Measurements from ENCODE around the gene KRTAP5-5. TPM values are rescaled to one million over a fixed set of nuclear protein-coding genes. Genes with fewer than 3 reads are reported as not detected.
A peak's percentile ranks its signal among the peaks of the same experiment; 100 is the strongest.
"Not testable (repeated sequence)": the region's sequence is repeated elsewhere in the genome, so short reads cannot be mapped to it uniquely, and the experiment has no call there.

Gene KRTAP5-5
- total and polyA plus RNA-seq, 2 experiments from 2014 or later, result not detected

DNA sequence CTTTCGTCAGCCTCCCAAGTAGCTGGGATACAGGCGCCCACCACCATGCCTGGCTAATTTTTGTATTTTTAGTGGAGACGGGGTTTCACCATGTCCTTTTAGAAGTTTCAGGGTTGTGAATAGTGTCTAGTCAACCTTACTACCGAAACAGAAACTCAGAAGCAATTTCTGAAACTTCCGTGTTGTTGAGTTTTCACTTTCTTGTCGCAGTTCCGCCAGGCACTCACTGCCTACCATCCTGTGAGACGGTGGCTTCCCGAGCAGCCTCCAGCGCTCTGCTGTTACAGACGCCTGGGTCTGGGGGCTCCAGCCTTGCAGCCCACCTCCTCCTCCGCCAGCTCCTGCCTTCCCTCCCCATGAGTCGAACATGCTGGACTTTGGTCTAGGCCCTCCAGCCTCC is 23.7 kb upstream of the KRTAP5-5 start:
- H3K4me1 Mint-ChIP-seq, result peaks cover 11% of the 10 kb centered on the region

GRCh38 chr11:1607156-1607845 is 22.3 kb upstream of the KRTAP5-5 start:
- not testable (repeated sequence) for H3K79me2 ChIP-seq (replicated peaks; ENCODE audit: insufficient read depth); H3K27ac Mint-ChIP-seq; H3K4me1 ChIP-seq (ENCODE audit: insufficient read depth); H3K36me3 ChIP-seq (ENCODE audit: insufficient read depth); H3F3A ChIP-seq (replicated peaks; ENCODE audit: low read depth); H3K27me3 ChIP-seq (ENCODE audit: insufficient read depth); H3K9me2 ChIP-seq (ENCODE audit: insufficient read depth); H3K4me3 ChIP-seq; H4K20me1 ChIP-seq (replicated peaks; ENCODE audit: insufficient read depth); H3K4me2 ChIP-seq; H3K36me3 Mint-ChIP-seq (ENCODE audit: low read depth); H3K4me3 Mint-ChIP-seq; H3K27ac ChIP-seq (ENCODE audit: low read depth); H2AFZ ChIP-seq
- H3K27me3 Mint-ChIP-seq (ENCODE audit: insufficient read depth, low read depth, poor library complexity), result peaks cover 13% of the 10 kb centered on the region
- peak; percentile 35 for DNase-seq (ENCODE audit: low spot score)
- peaks cover 11% of the 10 kb centered on the region for H3K4me1 Mint-ChIP-seq
- ATAC-seq, result peak; percentile 93
- peaks cover 17% of the 10 kb centered on the region for H3K9me3 Mint-ChIP-seq

More for the DNA sequence above, 23.7 kb upstream of the KRTAP5-5 start:
- H3K4me2 ChIP-seq; DNase-seq (ENCODE audit: low spot score); H4K20me1 ChIP-seq (replicated peaks; ENCODE audit: insufficient read depth); H3K4me3 ChIP-seq; H3K4me1 ChIP-seq (ENCODE audit: insufficient read depth); H3K27ac Mint-ChIP-seq; H3K27me3 ChIP-seq (ENCODE audit: insufficient read depth); H3K4me3 Mint-ChIP-seq; H3K27ac ChIP-seq (ENCODE audit: low read depth); ATAC-seq; H3F3A ChIP-seq (replicated peaks; ENCODE audit: low read depth); H3K79me2 ChIP-seq (replicated peaks; ENCODE audit: insufficient read depth); H3K36me3 ChIP-seq (ENCODE audit: insufficient read depth); H3K9me2 ChIP-seq (ENCODE audit: insufficient read depth); H2AFZ ChIP-seq: not testable (repeated sequence)
- Mint-ChIP-seq H3K27me3 (ENCODE audit: insufficient read depth, low read depth, poor library complexity) (peaks cover 13% of the 10 kb centered on the region), H3K9me3 (peaks cover 26% of the 10 kb centered on the region), H3K36me3 (ENCODE audit: low read depth) (peaks cover 13% of the 10 kb centered on the region; the same call in 2 of the 3 replicates)

- Mint-ChIP-seq H3K27me3 (ENCODE audit: insufficient read depth, low read depth, poor library complexity) (peaks cover 13% of the 10 kb centered on the region), H3K4me1 (peaks cover 11% of the 10 kb centered on the region), H3K9me3 (peaks cover 14% of the 10 kb centered on the region)
- not testable (repeated sequence) for H2AFZ ChIP-seq; H3K4me1 ChIP-seq (ENCODE audit: insufficient read depth); ATAC-seq; H3K36me3 Mint-ChIP-seq (ENCODE audit: low read depth); H3K27me3 ChIP-seq (ENCODE audit: insufficient read depth); H3K27ac Mint-ChIP-seq; H3K4me3 ChIP-seq; H3K27ac ChIP-seq (ENCODE audit: low read depth); H3K36me3 ChIP-seq (ENCODE audit: insufficient read depth); H3K4me3 Mint-ChIP-seq; H3K9me2 ChIP-seq (ENCODE audit: insufficient read depth); DNase-seq (ENCODE audit: low spot score); H3F3A ChIP-seq (replicated peaks; ENCODE audit: low read depth); H3K4me2 ChIP-seq; H3K79me2 ChIP-seq (replicated peaks; ENCODE audit: insufficient read depth); H4K20me1 ChIP-seq (replicated peaks; ENCODE audit: insufficient read depth)
Observed at GRCh38 chr11:1607901-1608300, 21.7 kb upstream of the KRTAP5-5 start.

DNA sequence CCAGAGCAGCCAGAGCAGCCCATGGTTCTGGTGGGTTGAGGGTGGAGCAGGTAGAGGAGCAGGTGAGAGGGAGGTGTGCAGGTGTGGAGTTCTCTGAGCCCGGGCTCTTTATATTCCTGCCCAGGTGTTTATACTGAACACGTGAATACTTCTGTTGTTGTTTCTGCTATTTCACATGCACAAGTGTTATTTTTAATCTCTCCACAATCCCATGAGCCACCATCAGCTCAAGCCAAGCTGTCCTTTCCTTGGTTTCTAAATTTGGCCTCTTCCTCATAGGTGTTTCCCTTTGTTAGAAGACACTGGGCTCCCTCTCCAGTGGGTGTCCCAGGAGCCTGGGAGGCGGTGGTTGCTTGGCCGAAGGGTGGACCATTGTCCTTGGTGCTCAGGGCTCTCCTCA is 21.2 kb upstream of the KRTAP5-5 start, which contains the start of gene KRTAP5-3:
Gene KRTAP5-3, minus strand, starts transcription at position 101 of the 400 bp plus-strand sequence. Its CDS starts 78 bp downstream, at position 23.
- no peaks in the 10 kb centered on the region for H3K4me1 ChIP-seq (ENCODE audit: insufficient read depth)
- DNase-seq (ENCODE audit: low spot score), result no peak
- H4K20me1 ChIP-seq (replicated peaks; ENCODE audit: insufficient read depth), result no peaks in the 10 kb centered on the region
- no peak within 1 kb of the TSS for H3K27ac ChIP-seq (ENCODE audit: low read depth)
- Mint-ChIP-seq H3K27me3 (ENCODE audit: insufficient read depth, low read depth, poor library complexity) (peaks cover 13% of the 10 kb centered on the region), H3K4me3 (no peak within 1 kb of the TSS), H3K4me1 (peaks cover 11% of the 10 kb centered on the region), H3K36me3 (ENCODE audit: low read depth) (peaks cover 8% of the 10 kb centered on the region; the same call in 2 of the 3 replicates), H3K9me3 (peaks cover 14% of the 10 kb centered on the region), H3K27ac (no peak within 1 kb of the TSS)
- no peak within 1 kb of the TSS for H2AFZ ChIP-seq
- no peak within 1 kb of the TSS for H3K4me2 ChIP-seq
- no peaks in the 10 kb centered on the region for H3K36me3 ChIP-seq (ENCODE audit: insufficient read depth)
- H3K27me3 ChIP-seq (ENCODE audit: insufficient read depth), result no peaks in the 10 kb centered on the region
- no peaks in the 10 kb centered on the region for H3K9me2 ChIP-seq (ENCODE audit: insufficient read depth)
- ATAC-seq, result no peak
- H3F3A ChIP-seq (replicated peaks; ENCODE audit: low read depth), result no peaks in the 10 kb centered on the region
- no peak within 1 kb of the TSS for H3K4me3 ChIP-seq
- H3K79me2 ChIP-seq (replicated peaks; ENCODE audit: insufficient read depth), result no peaks in the 10 kb centered on the region
- TF ChIP-seq ZNF114 (CRISPR knock-in tag; IDR thresholded peaks at IDR 0.05) (no peak), EZH2 (IDR thresholded peaks at IDR 0.05; ENCODE audit: low read depth, unreplicated experiment) (no peak), ZNF331 (CRISPR knock-in tag; IDR thresholded peaks at IDR 0.05; ENCODE audit: low read depth) (no peak), EZH2phosphoT487 (IDR thresholded peaks at IDR 0.05; ENCODE audit: unreplicated experiment) (no peak), ZNF462 (CRISPR knock-in tag; IDR thresholded peaks at IDR 0.05) (no peak), POLR2AphosphoS5 (IDR thresholded peaks at IDR 0.05; ENCODE audit: low read depth) (no peak)
